HG02852 (cell line): ENCODE data around the gene CDH8.

Source experiments
- ATAC-seq: cut with Tn5 transposase; IDR thresholded peaks from one replicate; pipeline ENCODE4 v1.9.1; 2021; ENCODE audit warnings: mild to moderate bottlenecking, moderate library complexity; ENCODE audit not compliant: unreplicated experiment

Gene CDH8, protein sequence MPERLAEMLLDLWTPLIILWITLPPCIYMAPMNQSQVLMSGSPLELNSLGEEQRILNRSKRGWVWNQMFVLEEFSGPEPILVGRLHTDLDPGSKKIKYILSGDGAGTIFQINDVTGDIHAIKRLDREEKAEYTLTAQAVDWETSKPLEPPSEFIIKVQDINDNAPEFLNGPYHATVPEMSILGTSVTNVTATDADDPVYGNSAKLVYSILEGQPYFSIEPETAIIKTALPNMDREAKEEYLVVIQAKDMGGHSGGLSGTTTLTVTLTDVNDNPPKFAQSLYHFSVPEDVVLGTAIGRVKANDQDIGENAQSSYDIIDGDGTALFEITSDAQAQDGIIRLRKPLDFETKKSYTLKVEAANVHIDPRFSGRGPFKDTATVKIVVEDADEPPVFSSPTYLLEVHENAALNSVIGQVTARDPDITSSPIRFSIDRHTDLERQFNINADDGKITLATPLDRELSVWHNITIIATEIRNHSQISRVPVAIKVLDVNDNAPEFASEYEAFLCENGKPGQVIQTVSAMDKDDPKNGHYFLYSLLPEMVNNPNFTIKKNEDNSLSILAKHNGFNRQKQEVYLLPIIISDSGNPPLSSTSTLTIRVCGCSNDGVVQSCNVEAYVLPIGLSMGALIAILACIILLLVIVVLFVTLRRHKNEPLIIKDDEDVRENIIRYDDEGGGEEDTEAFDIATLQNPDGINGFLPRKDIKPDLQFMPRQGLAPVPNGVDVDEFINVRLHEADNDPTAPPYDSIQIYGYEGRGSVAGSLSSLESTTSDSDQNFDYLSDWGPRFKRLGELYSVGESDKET

DNA sequence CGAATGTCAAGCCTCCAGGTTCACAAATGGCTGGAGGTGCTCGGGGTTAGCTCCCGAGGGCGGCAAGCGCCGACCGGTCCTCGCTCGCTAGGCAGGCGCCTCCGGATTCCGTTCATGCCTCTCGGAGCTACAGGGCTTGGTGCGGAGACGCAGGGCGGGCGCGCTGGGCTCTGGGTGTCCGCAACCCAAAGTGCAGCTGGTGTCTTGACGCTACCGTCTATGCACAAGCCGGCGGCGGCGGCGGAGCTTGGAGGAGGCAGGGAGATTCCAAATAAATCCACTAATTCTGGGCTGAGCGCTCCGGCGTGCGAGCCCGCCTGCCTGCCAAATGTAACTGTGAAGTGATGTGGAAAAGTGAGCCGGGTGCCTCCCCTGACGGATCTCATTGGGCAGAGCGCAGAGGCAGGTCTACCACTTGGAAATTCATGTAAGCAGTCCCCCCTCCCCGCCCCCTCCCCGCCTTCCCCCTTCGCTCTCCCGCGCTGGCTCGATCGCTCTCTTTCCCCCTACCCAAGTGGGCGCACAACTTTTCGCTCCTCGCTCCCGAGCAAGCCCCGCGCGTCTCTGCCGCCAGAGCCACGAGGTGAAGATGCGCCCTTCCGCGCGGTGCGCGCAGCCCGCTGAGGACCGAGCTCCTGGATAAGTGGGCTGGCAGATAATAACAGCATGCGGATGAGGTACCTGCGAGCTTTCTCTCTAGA, at the start of gene CDH8:
Gene CDH8, minus strand, starts transcription at position 338 of the 701 bp plus-strand sequence. CDS start 15,035 bp downstream, outside the sequence.
- no peak for ATAC-seq

DNA sequence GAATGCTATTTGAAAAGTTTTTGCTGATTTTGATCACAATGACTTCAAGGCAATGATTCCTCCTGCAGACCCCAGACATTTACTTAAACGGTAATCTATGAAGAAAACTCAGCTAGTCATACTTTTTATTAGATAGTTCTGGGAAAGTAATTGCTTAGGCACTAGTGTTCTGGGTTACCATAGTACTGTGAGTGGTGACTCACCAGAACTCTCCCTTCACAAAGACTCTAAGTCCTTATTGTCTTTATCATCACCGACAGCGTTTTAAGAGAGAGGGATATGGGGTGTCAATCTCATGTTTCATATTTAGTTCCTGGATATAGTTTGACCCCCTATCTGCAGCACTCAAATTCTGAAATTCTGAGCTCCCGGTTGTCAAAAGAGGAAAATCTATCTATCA, 43.0 kb upstream of the CDH8 start:
- no peak for ATAC-seq

DNA sequence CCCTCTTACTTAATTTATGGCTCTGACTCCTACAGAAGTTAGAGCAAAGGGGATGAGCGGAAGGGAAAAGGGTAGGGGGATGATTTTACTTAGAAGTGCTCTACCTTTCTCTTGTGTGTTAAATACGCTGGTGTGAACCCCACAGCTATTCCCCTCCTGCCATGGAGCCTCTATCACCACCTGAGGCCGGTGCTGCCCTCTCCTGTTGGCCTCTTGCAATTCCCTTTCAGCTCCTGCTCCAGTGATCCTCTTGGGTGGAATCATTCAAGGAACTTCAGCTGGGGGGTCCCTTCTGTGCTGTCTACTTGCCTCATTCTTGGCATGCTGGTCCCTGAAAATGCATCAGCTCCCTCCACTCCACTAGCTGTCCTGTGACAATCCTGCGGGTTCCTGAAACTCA, 41.8 kb upstream of the CDH8 start:
- no peak for ATAC-seq

DNA sequence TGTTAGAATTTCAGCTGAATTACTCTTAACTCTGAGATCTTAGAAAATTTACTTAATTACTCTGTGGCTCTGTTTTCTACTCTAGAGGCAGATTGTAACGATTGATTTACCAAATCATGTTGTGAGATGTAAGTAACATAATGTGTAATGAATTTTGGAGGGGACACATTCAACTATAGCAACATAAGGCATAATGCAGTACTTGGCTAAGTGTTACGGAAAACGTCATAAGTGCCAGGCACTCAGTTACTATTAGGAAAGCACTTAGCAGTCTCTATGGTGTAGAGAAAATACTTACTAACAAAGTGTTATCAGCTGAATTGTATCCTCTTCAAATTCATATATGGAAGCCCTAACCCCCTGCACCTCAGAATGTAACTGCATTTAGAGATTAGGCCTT, 40.6 kb upstream of the CDH8 start:
- ATAC-seq = no peak

DNA sequence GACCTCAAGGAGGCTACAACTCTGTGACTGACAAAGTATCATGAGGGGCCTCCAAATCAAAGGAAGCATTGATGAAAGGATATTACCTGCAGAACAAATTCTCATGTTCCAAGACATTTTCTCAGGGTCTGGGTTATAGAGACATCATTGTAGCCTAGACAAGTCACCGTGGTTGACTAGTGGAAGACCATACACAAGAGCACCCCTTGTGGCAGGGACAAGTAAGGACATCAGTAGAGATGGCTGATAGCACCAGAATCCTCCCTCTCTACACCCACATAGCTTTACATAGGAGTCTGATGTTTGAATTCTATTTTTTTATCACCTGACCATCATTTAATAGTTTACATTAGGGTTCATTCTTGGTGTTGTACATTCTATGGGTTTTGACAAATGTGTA, 32.5 kb upstream of the CDH8 start:
- peak; percentile 61 for ATAC-seq

DNA sequence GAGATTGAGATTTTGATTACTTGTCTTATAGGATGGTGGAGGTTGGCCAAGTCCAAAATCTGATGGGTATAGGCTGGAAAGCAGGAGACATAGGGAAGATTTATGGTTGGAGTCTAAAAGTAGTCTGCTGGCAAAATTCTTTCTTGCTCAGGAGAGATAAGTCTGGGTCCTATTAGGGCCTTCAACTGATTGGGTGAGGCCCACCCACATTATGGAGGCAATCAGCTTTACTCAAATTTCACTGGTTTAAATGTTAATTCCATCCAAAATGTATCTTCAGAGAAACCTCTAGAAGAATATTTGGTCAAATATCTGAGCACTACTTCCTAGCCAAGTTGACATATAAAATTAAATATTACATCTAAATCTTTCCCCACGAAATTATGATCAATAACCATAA, 31.7 kb upstream of the CDH8 start:
- ATAC-seq = no peak

DNA sequence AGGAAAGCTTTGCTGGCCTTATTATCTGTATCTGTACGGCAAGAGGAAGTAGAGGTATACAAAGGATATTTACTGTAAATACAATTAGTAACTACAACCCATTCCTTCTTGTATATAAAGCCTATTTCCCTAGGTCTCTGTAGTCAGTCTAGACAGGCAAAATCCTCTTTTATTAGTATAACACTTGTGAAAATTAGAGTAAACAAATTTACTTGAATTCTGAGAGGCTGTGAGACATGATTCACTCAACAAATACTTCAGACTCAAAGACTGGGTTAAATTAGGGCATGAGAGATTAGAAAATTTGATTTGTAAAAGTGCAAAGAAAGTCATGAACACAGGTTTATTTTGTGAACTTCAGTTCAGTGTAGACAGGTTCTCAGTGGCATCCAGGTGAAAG, 30.9 kb upstream of the CDH8 start:
- no peak for ATAC-seq

DNA sequence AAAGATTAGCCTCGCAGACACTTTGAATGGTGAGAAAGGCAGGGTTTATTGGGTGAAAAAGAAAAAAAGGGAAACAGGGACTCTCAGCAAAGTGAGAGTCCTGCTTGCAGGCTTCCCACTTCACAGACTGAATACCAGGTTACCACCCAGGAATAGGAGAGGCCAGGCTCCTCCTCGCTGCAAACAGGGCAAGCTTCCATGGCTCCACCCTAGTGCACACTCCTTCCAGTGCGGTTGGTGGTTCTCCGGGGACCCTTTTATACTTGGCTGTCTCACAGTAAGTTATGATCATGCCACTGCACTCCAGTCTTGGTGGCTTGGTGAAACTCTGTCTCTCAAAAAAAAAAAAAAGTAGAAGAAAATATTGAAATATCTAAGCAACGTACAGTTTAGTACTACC, 30.5 kb upstream of the CDH8 start:
- no peak for ATAC-seq

DNA sequence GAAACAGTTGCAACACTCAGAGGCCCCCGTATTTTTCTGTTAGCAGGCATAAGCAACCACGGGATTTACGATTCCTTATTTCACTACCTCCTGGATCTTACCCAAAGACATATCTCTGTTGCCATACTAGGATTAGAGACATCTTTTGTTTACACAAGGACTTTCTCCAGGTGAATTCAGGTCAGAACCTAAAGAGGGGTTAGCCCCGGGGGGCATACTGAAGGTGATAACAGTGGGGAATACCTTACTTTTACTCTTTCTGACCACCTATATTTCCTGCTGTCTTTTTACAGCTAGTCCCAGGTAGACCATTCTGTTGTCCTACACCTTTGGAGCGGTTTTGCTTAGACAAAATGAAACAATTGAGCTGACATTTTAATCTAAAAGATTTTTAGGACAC, 27.9 kb upstream of the CDH8 start:
- no peak for ATAC-seq

DNA sequence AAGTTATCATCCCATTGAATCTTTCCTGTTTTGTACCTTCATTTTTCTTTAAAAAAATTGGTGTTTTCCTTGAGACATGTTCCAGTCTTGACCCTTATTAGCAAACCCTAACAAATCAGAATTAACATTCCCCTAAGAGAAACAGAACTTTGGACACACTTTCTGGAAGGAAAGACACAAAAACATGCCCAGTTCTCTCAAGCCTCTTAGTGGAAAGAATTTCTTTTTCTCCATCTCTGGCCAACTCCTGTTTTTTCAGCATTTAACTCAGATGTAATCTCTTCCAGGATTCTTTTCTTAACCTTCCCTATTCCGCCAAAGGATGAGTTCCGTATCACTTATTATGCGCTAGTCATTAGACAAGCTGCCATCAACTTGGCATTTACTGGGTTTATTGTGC, 23.9 kb upstream of the CDH8 start:
- ATAC-seq = no peak

DNA sequence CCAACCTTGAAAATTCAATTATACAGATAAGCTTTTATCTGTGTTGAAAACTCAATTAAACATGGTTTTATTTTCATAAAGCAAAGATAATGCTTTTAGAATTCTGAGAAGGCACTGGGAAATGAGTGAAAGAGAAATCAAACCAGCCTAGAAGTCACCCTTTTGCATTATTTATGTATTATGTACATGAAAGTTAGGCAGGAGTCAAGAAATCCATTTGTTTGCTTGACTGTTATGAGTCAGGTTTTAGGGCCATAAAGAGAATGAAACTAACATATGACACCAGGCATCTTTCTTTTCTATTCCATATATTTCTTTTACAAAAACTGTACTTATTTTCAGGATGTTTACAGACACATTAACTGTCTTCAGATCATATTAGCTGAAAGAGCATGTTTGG, 23.3 kb upstream of the CDH8 start:
- ATAC-seq = no peak

DNA sequence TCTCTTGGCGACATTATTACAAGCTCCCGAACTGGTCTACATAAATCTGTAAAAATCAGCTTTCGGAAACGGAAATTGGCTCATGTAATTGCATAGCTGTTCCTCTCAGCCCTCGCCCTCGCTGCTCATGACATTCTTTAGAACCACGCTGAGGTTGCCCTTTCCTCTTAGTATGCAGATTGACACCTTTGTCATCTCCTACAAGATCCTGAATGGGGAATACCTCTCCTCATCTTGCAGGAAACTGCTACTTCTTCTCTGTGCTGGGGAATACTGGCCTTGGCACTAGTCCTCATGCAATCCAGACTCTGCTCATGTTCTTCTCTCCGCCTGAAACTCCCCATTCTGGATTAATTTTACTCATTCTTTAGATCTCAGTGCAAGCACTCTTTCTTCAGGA, 22.2 kb upstream of the CDH8 start:
- no peak for ATAC-seq

DNA sequence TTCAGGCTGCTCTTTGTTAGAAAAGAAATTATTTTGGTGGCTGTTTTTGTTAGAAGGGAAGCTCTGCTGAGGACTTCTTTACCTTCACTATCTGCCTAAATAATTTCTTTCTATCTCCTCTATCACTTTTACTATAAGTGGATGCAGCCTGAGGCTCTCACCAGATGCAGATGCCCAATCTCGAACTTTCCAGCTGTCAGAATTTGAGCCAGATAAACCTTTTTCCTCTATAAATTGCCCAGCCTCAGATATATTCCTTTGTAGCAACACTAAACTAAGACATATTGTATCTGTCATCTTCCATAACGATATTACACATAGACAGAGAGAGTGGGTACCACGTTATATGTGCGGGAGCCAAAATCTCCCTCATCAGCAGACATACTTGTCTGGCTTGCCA, 15.7 kb upstream of the CDH8 start:
- no peak for ATAC-seq

DNA sequence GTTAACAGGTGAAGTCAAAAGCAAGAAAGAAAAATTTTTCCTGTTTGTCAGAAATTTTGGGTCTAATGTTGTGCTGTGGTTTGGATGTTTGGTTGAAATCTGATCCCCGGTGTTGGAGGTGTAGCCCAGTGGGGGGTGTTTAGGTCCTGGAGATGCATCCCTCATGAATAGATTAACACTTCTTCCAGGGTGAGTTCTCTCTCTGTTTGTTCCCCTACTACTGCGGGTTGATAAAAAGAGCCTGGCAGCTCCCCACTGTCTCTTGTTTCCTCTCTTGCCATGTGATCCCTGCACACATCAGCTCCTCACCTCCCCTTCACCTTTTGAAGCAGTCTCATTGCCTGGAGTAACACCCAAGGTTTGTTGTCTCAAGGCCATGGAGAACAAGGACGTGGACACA, 14.6 kb upstream of the CDH8 start:
- no peak for ATAC-seq

DNA sequence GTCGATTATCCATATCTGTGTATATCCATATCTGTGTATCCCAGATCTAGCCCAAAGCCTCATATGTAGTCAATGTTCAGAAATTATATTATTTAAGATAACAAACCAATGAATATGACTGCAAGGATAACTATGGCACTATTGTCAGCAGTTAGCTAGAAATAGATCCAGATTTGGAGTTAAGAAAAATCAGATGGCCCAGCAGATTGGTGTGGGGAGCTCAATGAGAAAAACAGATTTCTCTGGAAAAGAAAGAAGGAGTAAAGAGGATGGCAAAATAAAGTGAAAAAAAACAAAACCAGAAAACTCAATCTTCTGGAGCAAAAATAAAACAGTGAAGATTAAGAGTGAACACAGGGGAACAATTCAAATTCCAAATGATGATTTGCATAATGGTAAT, 10.6 kb upstream of the CDH8 start:
- no peak for ATAC-seq

DNA sequence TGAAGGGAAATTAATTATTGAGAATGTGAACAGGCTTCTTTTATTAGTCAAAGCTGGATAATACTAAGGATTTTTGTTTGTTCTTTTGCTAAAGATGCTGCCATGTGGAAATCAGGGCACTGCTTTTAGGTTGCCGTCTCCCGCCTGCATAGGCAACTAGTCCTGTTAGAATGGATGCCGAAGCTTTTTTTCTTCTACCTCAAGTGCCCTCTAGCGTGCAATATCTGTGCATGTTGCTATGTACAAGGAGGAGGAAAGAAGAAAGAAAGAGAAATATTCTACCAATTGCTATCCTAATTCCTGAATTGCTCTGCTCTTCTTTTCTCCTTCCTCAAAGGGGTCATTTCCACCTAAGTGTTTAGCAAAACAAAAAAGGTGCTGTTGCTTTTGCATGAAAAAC, 5.2 kb upstream of the CDH8 start:
- no peak for ATAC-seq

DNA sequence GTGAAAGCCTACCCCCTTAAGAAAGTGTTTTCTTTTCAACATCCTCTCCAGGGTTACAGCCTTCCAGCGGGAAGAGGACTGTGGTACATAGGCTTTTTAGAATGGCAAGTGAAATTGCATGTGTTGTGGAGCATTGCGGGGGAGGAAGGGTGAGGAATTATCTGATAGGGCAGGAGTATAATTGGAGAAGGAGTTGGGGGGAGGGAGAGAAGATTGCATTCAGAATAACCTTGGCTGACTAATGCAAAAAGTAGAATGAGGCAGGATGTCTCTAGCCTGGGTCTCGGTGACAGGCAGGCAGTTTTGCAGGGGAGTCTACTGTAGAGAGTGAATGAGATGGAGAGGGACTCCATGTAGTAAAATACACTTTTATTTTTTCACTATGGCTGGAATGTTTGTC, 2.4 kb upstream of the CDH8 start:
- no peak for ATAC-seq

DNA sequence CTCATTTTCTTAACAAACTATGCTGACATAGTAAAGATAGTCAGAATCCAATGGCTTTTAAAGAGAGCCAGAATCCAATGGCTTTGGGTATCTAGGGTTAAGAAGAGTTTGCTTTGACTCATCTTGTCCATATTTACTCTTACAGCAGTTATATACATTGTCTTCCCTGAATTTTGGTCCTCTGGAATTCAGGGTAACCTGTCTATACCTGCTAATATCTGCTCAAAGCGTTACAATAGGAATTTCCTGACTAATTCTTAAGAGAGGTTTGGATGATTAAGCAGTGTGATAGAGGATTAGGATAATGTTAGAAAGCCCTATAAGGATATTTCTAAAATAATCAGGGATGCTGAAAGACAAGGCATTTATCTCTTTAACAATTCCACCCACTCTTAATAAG, 2.0 kb upstream of the CDH8 start:
- no peak for ATAC-seq

DNA sequence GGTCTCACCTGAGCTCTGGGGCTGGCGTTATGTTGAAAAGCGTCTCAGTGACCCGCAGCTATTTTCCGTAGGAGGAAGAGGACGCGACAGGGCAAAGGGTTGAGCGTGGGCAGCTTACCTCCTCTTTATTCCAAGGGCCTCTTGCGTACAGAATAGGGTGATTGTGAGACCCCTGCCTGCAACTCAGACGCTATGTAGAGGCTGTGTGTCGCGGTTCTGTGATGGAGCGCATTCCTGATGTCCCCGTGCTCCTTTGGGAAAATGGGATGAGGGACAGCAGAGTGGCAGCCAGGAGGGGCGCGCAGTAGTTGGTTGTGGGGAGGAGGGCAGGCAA, 531 bp upstream of the CDH8 start:
- no peak for ATAC-seq

DNA sequence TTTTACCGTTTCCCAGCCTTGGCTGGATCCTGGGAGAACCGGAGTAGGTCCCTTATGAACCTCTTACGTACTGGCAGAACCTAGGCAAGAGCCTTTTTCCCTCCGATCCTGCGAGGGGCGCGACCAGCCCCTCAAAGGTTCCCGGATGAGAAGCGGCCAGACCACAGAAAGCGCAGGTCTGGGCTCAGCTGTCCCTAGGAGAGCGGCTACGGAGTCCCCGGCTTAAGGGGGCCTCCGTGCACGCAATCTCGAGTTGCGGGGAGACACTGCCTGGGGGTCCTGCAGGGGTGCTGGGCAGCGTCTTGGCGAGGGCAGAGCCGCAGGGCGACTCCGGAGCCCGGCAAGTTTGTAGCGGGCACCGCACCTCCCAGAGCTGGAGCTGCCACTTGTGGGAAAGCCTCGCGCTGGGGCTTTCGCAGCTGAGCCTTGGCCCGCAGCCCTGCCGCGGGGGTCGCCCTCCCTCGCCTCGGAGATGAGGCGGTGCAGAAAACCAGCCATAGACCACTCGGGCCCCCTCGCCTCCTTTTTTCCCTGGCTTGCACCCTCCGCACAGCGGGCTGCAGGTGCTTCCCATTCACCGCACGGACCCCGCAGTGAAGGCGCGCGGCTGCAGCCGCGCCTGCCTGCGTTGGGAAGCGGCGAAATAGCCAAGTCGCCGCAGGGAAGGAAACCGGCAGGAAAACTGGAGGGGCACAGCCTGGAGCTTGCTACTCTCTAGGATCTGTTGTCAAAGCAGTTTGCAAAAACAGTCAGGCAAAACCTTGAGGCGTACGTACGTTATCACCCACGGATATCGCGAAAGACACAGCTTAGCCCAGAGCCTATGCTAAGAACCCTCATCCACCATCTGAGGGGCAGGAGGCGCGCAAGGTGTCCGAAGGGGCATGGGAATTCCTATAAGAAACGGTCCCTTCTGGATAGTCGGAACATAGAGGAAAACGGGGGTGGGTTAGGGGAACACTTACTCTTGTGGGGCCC, 834 bp downstream of the CDH8 start:
- ATAC-seq = no peak
